ENCODE results near the gene BABAM2. TPM values are rescaled to one million over a fixed set of nuclear protein-coding genes. Genes with fewer than 3 reads are reported as not detected.

The BABAM2 gene
- total RNA-seq, 2 donors from 2014 or later = 32.2 to 33.5 TPM

DNA sequence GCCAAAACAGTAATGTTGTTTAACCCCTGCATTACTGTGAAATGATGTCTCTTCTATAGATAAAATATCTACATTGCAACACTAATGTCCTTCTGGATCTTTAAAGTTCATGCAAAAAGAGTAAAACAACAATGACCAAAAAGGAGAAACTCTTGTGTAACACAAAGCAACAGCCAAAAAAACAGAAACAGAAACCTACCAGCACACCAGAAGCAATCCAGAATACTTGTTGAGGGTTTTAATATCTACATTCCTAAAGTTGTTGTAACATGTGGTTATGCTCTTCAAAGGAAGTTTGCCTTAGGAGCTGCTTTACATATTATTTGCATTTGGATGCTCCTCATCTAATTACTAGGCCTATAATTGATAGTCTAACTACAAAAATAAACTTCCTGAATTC, 157.2 kb downstream of the BABAM2 start:
- TF ChIP-seq, protein P1, sequence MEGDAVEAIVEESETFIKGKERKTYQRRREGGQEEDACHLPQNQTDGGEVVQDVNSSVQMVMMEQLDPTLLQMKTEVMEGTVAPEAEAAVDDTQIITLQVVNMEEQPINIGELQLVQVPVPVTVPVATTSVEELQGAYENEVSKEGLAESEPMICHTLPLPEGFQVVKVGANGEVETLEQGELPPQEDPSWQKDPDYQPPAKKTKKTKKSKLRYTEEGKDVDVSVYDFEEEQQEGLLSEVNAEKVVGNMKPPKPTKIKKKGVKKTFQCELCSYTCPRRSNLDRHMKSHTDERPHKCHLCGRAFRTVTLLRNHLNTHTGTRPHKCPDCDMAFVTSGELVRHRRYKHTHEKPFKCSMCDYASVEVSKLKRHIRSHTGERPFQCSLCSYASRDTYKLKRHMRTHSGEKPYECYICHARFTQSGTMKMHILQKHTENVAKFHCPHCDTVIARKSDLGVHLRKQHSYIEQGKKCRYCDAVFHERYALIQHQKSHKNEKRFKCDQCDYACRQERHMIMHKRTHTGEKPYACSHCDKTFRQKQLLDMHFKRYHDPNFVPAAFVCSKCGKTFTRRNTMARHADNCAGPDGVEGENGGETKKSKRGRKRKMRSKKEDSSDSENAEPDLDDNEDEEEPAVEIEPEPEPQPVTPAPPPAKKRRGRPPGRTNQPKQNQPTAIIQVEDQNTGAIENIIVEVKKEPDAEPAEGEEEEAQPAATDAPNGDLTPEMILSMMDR (IDR thresholded peaks at IDR 0.05) = no peak
- no peak overlapping the region for H3K4me3 ChIP-seq
- intact Hi-C loops (cut with DNase I) = no loop called here
- H3K4me1 ChIP-seq = no peaks in the 10 kb centered on the region
- no peaks in the 10 kb centered on the region for H3K36me3 ChIP-seq
- no peak for DNase-seq
- no peak overlapping the region for H3K9ac ChIP-seq (ENCODE audit: low read depth in 2 of 2, low read length in 2 of 2)
- H3K9me3 ChIP-seq = no peaks in the 10 kb centered on the region
- no peak overlapping the region for H3K27ac ChIP-seq
- no peaks in the 10 kb centered on the region for H3K27me3 ChIP-seq

DNA sequence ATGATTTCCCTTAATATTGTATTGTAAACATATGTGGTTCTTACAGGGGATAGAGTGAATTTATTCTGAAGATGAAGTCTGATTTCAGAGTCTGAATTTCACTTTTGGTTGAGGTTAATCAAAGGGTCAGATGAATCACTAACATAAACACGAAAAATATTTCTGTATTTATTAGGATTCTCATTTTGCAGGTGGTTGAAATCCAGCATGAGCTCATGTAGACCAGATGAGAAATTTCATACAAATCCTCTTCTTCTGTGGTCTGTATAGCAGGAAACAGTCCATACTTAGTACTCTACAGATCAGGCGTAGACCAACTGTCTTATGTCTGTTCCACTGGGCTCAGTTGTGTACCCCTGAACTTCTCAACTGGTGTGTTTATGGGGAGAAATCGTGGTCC, 157.8 kb downstream of the BABAM2 start:
- no peaks in the 10 kb centered on the region for H3K36me3 ChIP-seq
- no peaks in the 10 kb centered on the region for H3K9me3 ChIP-seq
- H3K4me1 ChIP-seq = no peaks in the 10 kb centered on the region
- H3K9ac ChIP-seq (ENCODE audit: low read depth in 2 of 2, low read length in 2 of 2) = no peak overlapping the region
- intact Hi-C loops (cut with DNase I) = no loop called here
- no peaks in the 10 kb centered on the region for H3K27me3 ChIP-seq
- no peak overlapping the region for H3K4me3 ChIP-seq
- TF ChIP-seq, protein P1 (IDR thresholded peaks at IDR 0.05) = no peak
- no peak for DNase-seq
- no peak overlapping the region for H3K27ac ChIP-seq

DNA sequence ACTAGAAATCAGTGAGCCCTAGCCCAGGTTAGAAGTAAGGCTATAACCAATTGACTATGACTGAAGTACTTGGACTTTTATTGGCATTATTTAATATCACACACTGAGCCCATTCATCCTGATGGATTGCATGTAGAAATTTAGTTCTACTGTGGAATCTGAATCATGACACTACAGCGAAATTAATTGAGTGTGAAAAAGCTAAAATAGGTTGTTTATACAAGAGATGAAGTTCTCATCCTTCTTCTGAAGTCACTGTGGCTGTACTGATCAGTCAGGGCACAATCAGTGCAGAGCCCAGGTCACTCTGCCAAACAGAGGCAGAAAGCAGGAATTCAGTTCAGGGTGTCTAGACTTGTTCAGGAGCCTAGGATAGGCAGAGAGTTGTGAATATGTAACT, 158.9 kb downstream of the BABAM2 start:
- TF ChIP-seq, protein P1 (IDR thresholded peaks at IDR 0.05) = no peak
- H3K9me3 ChIP-seq = no peaks in the 10 kb centered on the region
- no peaks in the 10 kb centered on the region for H3K4me1 ChIP-seq
- no peak overlapping the region for H3K27ac ChIP-seq
- H3K36me3 ChIP-seq = no peaks in the 10 kb centered on the region
- H3K4me3 ChIP-seq = no peak overlapping the region
- DNase-seq = no peak
- no peaks in the 10 kb centered on the region for H3K27me3 ChIP-seq
- intact Hi-C loops (cut with DNase I) = no loop called here
- H3K9ac ChIP-seq (ENCODE audit: low read depth in 2 of 2, low read length in 2 of 2) = no peak overlapping the region

DNA sequence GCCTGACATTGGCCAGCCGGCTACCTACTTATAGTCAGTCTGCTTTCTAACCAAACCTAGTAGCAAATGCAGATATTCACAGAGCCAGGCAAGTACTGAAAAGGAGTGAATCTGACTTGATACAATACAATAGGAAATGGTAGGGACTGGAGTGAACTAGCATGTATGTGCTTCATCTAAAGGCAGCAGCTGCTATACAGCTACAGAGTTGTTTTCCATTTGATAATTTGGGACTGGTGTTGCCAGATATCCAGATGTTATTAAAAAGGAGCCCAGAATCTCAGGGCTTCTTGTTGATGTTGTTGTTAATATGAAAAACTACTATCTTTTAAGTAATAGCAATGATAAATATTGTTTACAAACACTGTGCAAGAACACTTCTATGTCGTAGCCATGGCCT, 159.4 kb downstream of the BABAM2 start:
- no peak for DNase-seq
- no peaks in the 10 kb centered on the region for H3K4me1 ChIP-seq
- H3K9me3 ChIP-seq = no peaks in the 10 kb centered on the region
- TF ChIP-seq, protein P1 (IDR thresholded peaks at IDR 0.05) = no peak
- no peaks in the 10 kb centered on the region for H3K36me3 ChIP-seq
- no peak overlapping the region for H3K9ac ChIP-seq (ENCODE audit: low read depth in 2 of 2, low read length in 2 of 2)
- no peaks in the 10 kb centered on the region for H3K27me3 ChIP-seq
- intact Hi-C loops (cut with DNase I) = no loop called here
- H3K4me3 ChIP-seq = no peak overlapping the region
- no peak overlapping the region for H3K27ac ChIP-seq

DNA sequence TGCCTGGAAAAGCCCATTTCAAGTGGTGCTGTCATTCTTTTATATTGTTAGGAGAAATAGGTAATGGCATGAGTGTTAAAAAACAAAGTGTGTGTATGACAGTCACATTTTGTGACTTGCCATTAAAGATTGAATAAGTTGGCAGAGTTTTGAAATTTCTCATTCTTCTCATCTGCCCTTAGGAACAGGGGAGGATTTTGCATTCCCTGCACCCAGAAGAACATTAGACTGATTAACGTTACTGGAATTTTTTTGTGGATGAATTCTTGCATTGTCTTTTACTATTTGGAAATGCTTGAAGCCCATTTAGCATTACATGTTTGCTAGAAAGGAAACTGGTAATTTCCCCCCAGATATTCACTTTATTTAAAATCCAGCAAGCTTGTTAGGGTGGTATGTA, 162.2 kb downstream of the BABAM2 start:
- Histone ChIP-seq H3K9me3 (no peaks in the 10 kb centered on the region), H3K36me3 (no peaks in the 10 kb centered on the region), H3K27me3 (no peaks in the 10 kb centered on the region), H3K27ac (no peak overlapping the region), H3K9ac (ENCODE audit: low read depth in 2 of 2, low read length in 2 of 2) (no peak overlapping the region), H3K4me1 (no peaks in the 10 kb centered on the region), H3K4me3 (no peak overlapping the region)
- intact Hi-C loops (cut with DNase I) = no loop called here
- no peak for DNase-seq
- TF ChIP-seq, protein P1 (IDR thresholded peaks at IDR 0.05) = no peak

DNA sequence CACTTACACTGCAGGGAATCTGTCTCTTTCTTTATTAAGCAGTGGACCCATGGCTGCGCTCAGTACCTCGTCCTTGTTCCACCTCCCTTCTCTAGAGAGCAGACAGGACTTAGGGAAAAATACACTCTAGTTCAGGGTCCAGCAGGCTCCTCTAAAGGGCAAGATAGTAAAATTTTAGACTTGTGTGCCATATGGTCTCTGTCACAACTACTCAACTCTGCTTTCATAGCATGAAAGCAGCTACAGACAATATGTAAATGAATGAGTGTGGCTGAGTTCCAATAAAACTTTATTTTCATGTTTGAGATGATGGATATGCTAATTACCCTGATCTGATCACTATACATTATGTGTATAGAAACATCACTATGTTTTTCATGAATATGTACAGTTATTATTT, 163.1 kb downstream of the BABAM2 start:
- no peak for DNase-seq
- Histone ChIP-seq H3K4me1 (no peaks in the 10 kb centered on the region), H3K27me3 (no peaks in the 10 kb centered on the region), H3K9me3 (no peaks in the 10 kb centered on the region), H3K9ac (ENCODE audit: low read depth in 2 of 2, low read length in 2 of 2) (no peak overlapping the region), H3K4me3 (no peak overlapping the region), H3K27ac (no peak overlapping the region), H3K36me3 (no peaks in the 10 kb centered on the region)
- TF ChIP-seq, protein P1 (IDR thresholded peaks at IDR 0.05) = no peak
- intact Hi-C loops (cut with DNase I) = no loop called here
